Measurements from ENCODE around the gene ADSL.

GRCh38 chr22:40436505-40437431, 90.5 kb downstream of the ADSL start:
- TF ChIP-seq CTCF (IDR thresholded peaks at IDR 0.05) (peak; percentile 42 to 68), EP300 (IDR thresholded peaks at IDR 0.05) (no peak), POLR2A (IDR thresholded peaks at IDR 0.05) (no peak)

All from suprapubic skin (tissue), 3 donors.